ENCODE measurements around the gene TMEM255B.

DNA sequence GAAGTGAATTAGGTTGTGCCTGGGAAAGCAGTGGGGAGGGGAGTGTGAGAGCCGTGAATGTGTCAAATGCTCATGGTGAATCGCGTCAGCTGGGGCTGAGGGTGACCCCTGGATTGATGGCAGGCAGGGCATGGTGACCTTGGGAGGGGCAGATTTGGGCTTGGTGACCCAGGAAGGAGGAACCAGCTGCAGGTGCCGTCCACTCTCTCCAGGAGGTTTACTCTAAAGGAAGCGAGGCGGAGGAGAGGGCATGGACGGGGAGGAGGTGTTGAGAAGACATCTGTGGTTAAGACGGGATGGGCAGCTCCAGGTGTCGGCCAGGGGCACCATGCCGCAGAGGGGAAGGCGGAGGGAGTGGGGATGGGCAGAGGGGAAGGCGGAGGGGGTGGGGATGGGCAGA is 28.7 kb downstream of the TMEM255B start:
- no peak for TF ChIP-seq POLR2A (IDR thresholded peaks at IDR 0.05; ENCODE audit: low read depth, low read length)
- no peak for TF ChIP-seq CTCF (conservative IDR thresholded peaks at IDR 0.05; ENCODE audit: low read depth, low read length)
- TF ChIP-seq SMC3 (IDR thresholded peaks at IDR 0.05; ENCODE audit: low read depth, low read length) = no peak
- TF ChIP-seq MAFK (IDR thresholded peaks at IDR 0.05; ENCODE audit: low read depth, low read length) = no peak
- no peak for TF ChIP-seq CEBPB (IDR thresholded peaks at IDR 0.05; ENCODE audit: low read depth, low read length)
- TF ChIP-seq RFX5 (IDR thresholded peaks at IDR 0.05; ENCODE audit: low read depth, low read length) = no peak
- no peak for TF ChIP-seq RAD21 (IDR thresholded peaks at IDR 0.05; ENCODE audit: low read length)
- TF ChIP-seq NFE2L2 (IDR thresholded peaks at IDR 0.05; ENCODE audit: low read depth, low read length) = no peak
- no peak for TF ChIP-seq MXI1 (IDR thresholded peaks at IDR 0.05; ENCODE audit: borderline replicate concordance, low read depth, low read length)
- no peak for TF ChIP-seq FOS (IDR thresholded peaks at IDR 0.05; ENCODE audit: low read depth, low read length)
- no peak for TF ChIP-seq BHLHE40 (IDR thresholded peaks at IDR 0.05; ENCODE audit: low read depth, low read length)
- no peak for TF ChIP-seq CHD1 (IDR thresholded peaks at IDR 0.05; ENCODE audit: low read depth, low read length)

Measured in IMR-90 (cell line).